Heart left ventricle (tissue), 16 donors: ENCODE data around the gene SFPQ. TPM values are rescaled to one million over a fixed set of nuclear protein-coding genes. Genes with fewer than 3 reads are reported as not detected.

Experiments
- ATAC-seq, 4 donors: fragments of 200-7000 bp; cut with Tn5 transposase; one replicate each; pipeline ENCODE4 v1.9.1; 2020 to 2022; ENCODE audit warnings: moderate library complexity in 4 of 4, mild to moderate bottlenecking in 3 of 4, moderate number of reproducible peaks in 1 of 4
- DNase-seq, 5 donors: peaks; one replicate each; pipeline ENCODE4 v3.0.0-alpha.2; 2020
- H3K27ac ChIP-seq, 12 donors: fragments of 200-600 bp; sonication (generic) in 4 of 12; one replicate each; pipeline versions ENCODE4 v1.5.0 to v1.8.0; 2016 to 2022; ENCODE audit warnings: mild to moderate bottlenecking in 2 of 12
- H3K27me3 ChIP-seq, 9 donors: fragments of 200-600 bp; sonication (generic) in 2 of 9; one replicate each; pipeline versions ENCODE4 v1.5.1 to v1.8.0; 2016 to 2022; ENCODE audit warnings: mild to moderate bottlenecking in 3 of 9
- H3K36me3 ChIP-seq, 9 donors: fragments of 200-600 bp; sonication (generic) in 2 of 9; one replicate each; pipeline versions ENCODE4 v1.5.0 to v1.8.0; 2018 to 2022; ENCODE audit warnings: mild to moderate bottlenecking in 2 of 9
- H3K4me1 ChIP-seq, 12 donors: fragments of 200-600 bp; sonication (generic) in 4 of 12; one replicate each; pipeline versions ENCODE4 v1.5.0 to v1.8.0; 2016 to 2022; ENCODE audit warnings: mild to moderate bottlenecking in 3 of 12
- H3K4me3 ChIP-seq, 12 donors: fragments of 200-600 bp; sonication (generic) in 4 of 12; one replicate each; pipeline versions ENCODE4 v1.5.0 to v1.8.0; 2017 to 2022; ENCODE audit warnings: mild to moderate bottlenecking in 9 of 12, moderate library complexity in 4 of 12
- H3K9me3 ChIP-seq, 12 donors: fragments of 200-600 bp; sonication (generic) in 4 of 12; one replicate each; pipeline versions ENCODE4 v1.5.0 to v1.8.0; 2016 to 2022; ENCODE audit warnings: mild to moderate bottlenecking in 1 of 12
- POLR2A ChIP-seq, 2 donors: fragments of 450-650 bp; IDR thresholded peaks; one replicate each; pipeline ENCODE4 v1.6.1; 2017; ENCODE audit warnings: antibody characterized with exemption in 2 of 2, mild to moderate bottlenecking in 2 of 2, moderate library complexity in 2 of 2
- WGBS, 4 donors: extraction: QIAGEN DNeasy Blood & Tissue Kit in 2 of 4; methylation state at CpG; one replicate each; pipeline versions ENCODE4 v1.1.5 to v1.1.7; 2013 to 2018; 5-methylcytosine and 5-hydroxymethylcytosine counted together
- intact Hi-C, 10 donors: fragments of 100-400 bp; cut with DNase I; formaldehyde crosslinking; loops; one replicate each; pipeline versions ENCODE4 v1.11.1 to v1.14.2; 2022
- polyA plus RNA-seq, 2 donors: library from polyadenylated mRNA; stranded (reverse); fragments of 200-250 nt; gene quantifications; one replicate each; pipeline ENCODE4 v1.2.3, GENCODE V29; 2013
- total RNA-seq, 9 donors: library from RNA; depleted of rRNA in 2 of 9; stranded (reverse); fragments of >200 nt in 2 of 9; fragmentation: NEBNext Ultra II Directional in 3 of 9; extraction: Animal tissue kit (Norgen Biotek cat#: 25700) in 3 of 9; gene quantifications; one replicate each; pipeline versions ENCODE4 v1.1.0 to v1.2.4, GENCODE V29; 2016 to 2023
- TF ChIP-seq, protein P1 (sequence below), 12 donors: fragments of 200-600 bp; sonication (generic) in 4 of 12; IDR thresholded peaks; one replicate each; pipeline versions ENCODE4 v1.5.0 to v1.8.0; 2018 to 2022; ENCODE audit warnings: antibody characterized with exemption in 12 of 12, mild to moderate bottlenecking in 5 of 12
- donor health status: ischemic (EF 13 %, LVEDD 7.1; RV severe dilation, severe dysfunction).
- donor health status: healthy with polysubstance abuse.
- donor health status: DM: no; HTN: yes; CAD: no.
- donor health status: DM: no; HTN: no; CAD: no.
- donor health status: ischemic (EF 25% LVEDD 6.9; RV normal size, moderate dysfunction).
- donor health status: ischemic (EF 25% LVEDD 5.7; RV mildly dilated, moderate dysfunction).
- donor health status: healthy.
- donor health status: DM: yes; HTN: yes; CAD: no.
- donor health status: ischemic (EF 35%, LVEDD 5.7; RV mildly dilated, moderate dysfunction).
- donor health status: nonischemic (EF 11% LVEDD 7.7; RV severe dilation, severe dysfunction).
- donor health status: DM: yes; HTN: yes; CAD: no.
- donor health status: PGD.
- donor health status: ischemic (EF 29% LVEDD 5.4; RV normal size, mild dysfunction).
- donor health status: nonischemic (EF 23%, LVEDD 6.1; RV moderate dilation, normal function).

The SFPQ gene
- total and polyA plus RNA-seq, 11 donors = 58.6 to 114 (median 76.4) TPM

DNA sequence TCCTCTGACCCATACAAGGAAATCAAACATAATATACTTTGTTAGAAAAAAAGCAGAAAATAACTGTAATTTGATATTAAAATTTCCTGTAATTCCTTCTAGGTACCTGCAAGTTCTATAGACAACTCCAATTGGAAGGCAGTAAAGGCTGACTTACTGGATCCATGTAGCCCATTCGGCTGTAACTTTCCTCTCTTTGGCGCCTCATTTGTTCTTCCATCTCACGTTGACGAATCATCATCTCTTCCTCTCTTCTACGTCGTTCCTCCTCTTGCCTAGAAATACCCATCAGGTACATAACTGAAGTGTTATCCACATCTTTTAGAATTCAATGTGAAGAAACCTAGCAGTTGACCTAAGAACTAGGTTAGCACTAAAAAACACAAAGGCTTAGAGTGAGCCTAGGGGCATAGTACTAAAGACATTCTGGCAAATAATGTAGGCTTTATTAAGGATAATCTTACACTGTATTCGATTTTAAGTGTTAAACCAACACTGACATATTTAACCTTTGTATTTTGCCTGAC lies 5.1 kb downstream of the SFPQ start:
- Histone ChIP-seq H3K4me3 (no peak overlapping the region), H3K4me1 (peaks cover 14 to 82% (median 60%) of the 10 kb centered on the region in 12 donors), H3K27me3 (no peaks in the 10 kb centered on the region), H3K36me3 (peaks cover 0 to 90% (median 86%) of the 10 kb centered on the region in 9 donors), H3K27ac (no peak overlapping the region), H3K9me3 (no peaks in the 10 kb centered on the region)
- intact Hi-C loops = loop anchor here in 1 of 10 donors (10.0 kb wide), 1 partner anchor 183 kb away; no protein-coding TSS in a partner anchor
- no peak for DNase-seq
- no peak for ATAC-seq
- TF ChIP-seq, protein P1, sequence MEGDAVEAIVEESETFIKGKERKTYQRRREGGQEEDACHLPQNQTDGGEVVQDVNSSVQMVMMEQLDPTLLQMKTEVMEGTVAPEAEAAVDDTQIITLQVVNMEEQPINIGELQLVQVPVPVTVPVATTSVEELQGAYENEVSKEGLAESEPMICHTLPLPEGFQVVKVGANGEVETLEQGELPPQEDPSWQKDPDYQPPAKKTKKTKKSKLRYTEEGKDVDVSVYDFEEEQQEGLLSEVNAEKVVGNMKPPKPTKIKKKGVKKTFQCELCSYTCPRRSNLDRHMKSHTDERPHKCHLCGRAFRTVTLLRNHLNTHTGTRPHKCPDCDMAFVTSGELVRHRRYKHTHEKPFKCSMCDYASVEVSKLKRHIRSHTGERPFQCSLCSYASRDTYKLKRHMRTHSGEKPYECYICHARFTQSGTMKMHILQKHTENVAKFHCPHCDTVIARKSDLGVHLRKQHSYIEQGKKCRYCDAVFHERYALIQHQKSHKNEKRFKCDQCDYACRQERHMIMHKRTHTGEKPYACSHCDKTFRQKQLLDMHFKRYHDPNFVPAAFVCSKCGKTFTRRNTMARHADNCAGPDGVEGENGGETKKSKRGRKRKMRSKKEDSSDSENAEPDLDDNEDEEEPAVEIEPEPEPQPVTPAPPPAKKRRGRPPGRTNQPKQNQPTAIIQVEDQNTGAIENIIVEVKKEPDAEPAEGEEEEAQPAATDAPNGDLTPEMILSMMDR (IDR thresholded peaks at IDR 0.05) = no peak
- no peak for TF ChIP-seq POLR2A (IDR thresholded peaks at IDR 0.05)
- 59 to 71% (median 63%) methylated on average over 7 of the region's 7 CpGs for WGBS, 4 donors

DNA sequence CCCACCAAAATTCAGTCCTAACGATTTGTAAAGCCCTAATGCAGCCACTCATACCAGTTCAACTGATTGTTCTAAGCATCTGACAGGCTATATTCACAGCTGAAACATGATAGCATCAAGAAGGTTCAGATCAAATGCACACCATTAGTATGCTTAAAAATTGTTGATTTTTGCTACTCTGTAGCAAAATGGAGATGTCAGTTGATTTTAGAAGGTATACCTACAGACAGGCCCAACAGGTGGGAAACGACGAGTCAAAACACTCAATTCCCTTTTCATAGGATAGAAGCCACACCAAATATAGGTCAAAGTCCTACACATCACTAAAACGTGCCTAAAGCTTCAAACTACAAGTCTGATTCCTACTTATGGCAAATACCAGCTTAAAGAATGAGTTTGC lies 6.7 kb downstream of the SFPQ start:
- DNase-seq (no peak), ATAC-seq (no peak)
- no peak for TF ChIP-seq POLR2A (IDR thresholded peaks at IDR 0.05)
- TF ChIP-seq, protein P1 (IDR thresholded peaks at IDR 0.05) = no peak
- H3K4me3 ChIP-seq = no peak overlapping the region
- intact Hi-C loops = loop anchor here in 1 of 10 donors (10.0 kb wide), 1 partner anchor 181 kb away; no protein-coding TSS in a partner anchor
- peaks cover 14 to 97% (median 63%) of the 10 kb centered on the region in 12 donors for H3K4me1 ChIP-seq
- peaks cover 0 to 100% (median 100%) of the 10 kb centered on the region in 9 donors for H3K36me3 ChIP-seq
- no peaks in the 10 kb centered on the region for H3K9me3 ChIP-seq
- no peak overlapping the region for H3K27ac ChIP-seq
- H3K27me3 ChIP-seq = no peaks in the 10 kb centered on the region
- WGBS, 4 donors = 44 to 56% (median 50%) methylated on average over 4 of the region's 4 CpGs

DNA sequence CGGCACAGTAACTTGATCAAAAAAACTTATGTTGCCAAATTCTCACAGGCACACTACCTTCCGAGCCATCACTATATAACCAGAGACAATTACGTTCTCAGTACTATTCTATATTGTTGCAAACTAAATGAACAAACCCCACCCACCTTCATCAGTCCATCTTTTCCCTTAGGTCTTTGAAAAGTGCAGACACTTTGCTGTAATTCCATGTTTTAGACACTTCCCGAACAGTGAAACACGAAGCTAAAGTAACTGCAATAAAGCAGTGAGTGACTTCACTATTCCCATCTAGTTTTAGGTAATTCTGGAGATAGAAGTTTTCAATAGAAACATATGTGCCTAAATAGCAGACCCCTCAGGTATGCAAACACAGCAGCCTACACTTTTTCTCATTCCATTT lies 7.7 kb downstream of the SFPQ start:
- H3K4me1 ChIP-seq = peaks cover 13 to 95% (median 63%) of the 10 kb centered on the region in 12 donors
- intact Hi-C loops = loop anchor here in 1 of 10 donors (10.0 kb wide), 1 partner anchor 180 kb away; no protein-coding TSS in a partner anchor
- H3K27ac ChIP-seq = no peak overlapping the region
- DNase-seq (no peak), ATAC-seq (no peak)
- WGBS, 4 donors = 49 to 65% (median 56%) methylated on average over 5 of the region's 5 CpGs
- no peaks in the 10 kb centered on the region for H3K27me3 ChIP-seq
- H3K9me3 ChIP-seq = no peaks in the 10 kb centered on the region
- H3K36me3 ChIP-seq = peaks cover 0 to 100% (median 100%) of the 10 kb centered on the region in 9 donors
- no peak for TF ChIP-seq POLR2A (IDR thresholded peaks at IDR 0.05)
- TF ChIP-seq, protein P1 (IDR thresholded peaks at IDR 0.05) = no peak
- no peak overlapping the region for H3K4me3 ChIP-seq

DNA sequence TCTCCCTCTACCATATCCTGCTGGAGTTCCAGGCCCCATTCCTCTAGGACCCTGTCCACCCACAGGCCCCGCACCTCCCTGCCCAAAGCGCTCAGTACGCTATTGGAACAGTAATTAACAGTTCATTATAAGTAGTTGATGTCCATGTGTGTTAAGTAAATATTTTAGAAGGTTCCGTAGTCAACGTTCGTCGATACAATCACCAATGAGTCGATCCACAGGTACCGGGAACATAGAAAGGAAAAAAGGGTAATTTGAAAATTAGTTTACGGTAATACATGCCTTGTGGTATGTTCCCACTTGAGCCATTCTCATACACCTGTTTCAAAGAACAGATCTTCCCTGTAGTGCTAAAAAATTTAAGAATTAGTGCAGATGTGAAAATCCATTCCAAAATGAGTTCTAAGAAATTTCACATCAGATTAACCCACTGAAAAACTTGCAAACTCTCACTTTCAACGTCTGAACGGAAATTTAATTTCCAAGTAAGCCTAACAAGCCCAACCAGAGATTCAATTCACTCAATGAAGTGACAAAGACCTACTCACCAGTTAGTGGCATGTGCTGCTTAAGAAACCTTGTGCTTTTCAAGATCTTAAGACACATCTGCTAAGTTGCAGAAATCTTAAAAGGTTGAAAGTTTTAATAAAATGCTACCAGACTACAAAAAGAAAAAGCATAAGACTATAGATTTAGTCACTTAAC lies 8.3 kb downstream of the SFPQ start:
- no peaks in the 10 kb centered on the region for H3K27me3 ChIP-seq
- H3K9me3 ChIP-seq = no peaks in the 10 kb centered on the region
- WGBS, 4 donors = 81 to 84% (median 83%) methylated on average over 12 of the region's 12 CpGs
- H3K27ac ChIP-seq = no peak overlapping the region
- H3K4me3 ChIP-seq = no peak overlapping the region
- peaks cover 7 to 95% (median 63%) of the 10 kb centered on the region in 12 donors for H3K4me1 ChIP-seq
- H3K36me3 ChIP-seq = peaks cover 0 to 100% (median 100%) of the 10 kb centered on the region in 9 donors
- no peak for ATAC-seq
- TF ChIP-seq POLR2A (IDR thresholded peaks at IDR 0.05) = no peak
- TF ChIP-seq, protein P1 (IDR thresholded peaks at IDR 0.05) = no peak
- intact Hi-C loops = loop anchor here in 1 of 10 donors (10.0 kb wide), 1 partner anchor 180 kb away; no protein-coding TSS in a partner anchor
- no peak for DNase-seq
